Gastroesophageal sphincter (tissue), 3 donors: ENCODE data around the gene ERCC1.

Source experiments
- CTCF ChIP-seq, 4 experiments: fragments of 200-600 bp in 2 of 4; fragments of 450-650 bp in 2 of 4; sonication (generic) in 1 of 4; IDR thresholded peaks; one replicate each; pipeline ENCODE4 v1.5.1; 2017 to 2019; ENCODE audit warnings: antibody characterized with exemption in 4 of 4, mild to moderate bottlenecking in 2 of 4, moderate library complexity in 2 of 4
- POLR2A ChIP-seq, 2 donors: fragments of 450-650 bp; IDR thresholded peaks; one replicate each; pipeline ENCODE4 v1.6.1; 2017; ENCODE audit warnings: antibody characterized with exemption in 2 of 2, mild to moderate bottlenecking in 2 of 2, moderate library complexity in 1 of 2

- TF ChIP-seq CTCF (IDR thresholded peaks at IDR 0.05): no peak
- TF ChIP-seq POLR2A (IDR thresholded peaks at IDR 0.05): no peak
These were observed 47.5 kb downstream of the ERCC1 start for GRCh38 chr19:45376045-45376724.
